AG04450 (cell line): Measurements from ENCODE around the gene ITSN1. TPM values are rescaled to one million over a fixed set of nuclear protein-coding genes. Genes with fewer than 3 reads are reported as not detected.
A peak's percentile ranks its signal among the peaks of the same experiment; 100 is the strongest.

Experiments
- CTCF ChIA-PET: fragments of 300-600, 350-600 bp; formaldehyde crosslinking; extraction: SDS; loops from one replicate; lab custom pipeline; 2022; ENCODE audit warnings: antibody characterized with exemption, inconsistent platforms; lab: Charles Lee
- POLR2A ChIA-PET: fragments of 350-600 bp; formaldehyde crosslinking; extraction: SDS; loops from one replicate; lab custom pipeline; 2021; ENCODE audit warnings: antibody characterized with exemption, inconsistent platforms; lab: Yijun Ruan, JAX
- DNase-seq: peaks from one replicate; pipeline ENCODE4 v3.0.0-alpha.2; 2011; ENCODE audit warnings: low read depth, low spot score
- H3K27ac ChIP-seq: one replicate; pipeline ENCODE4 v1.5.1; 2012; ENCODE audit warnings: low read depth, low read length, control low read depth
- H3K27me3 ChIP-seq: one replicate; pipeline ENCODE4 v1.6.0; 2012; ENCODE audit warnings: low read length; ENCODE audit not compliant: control insufficient read depth, insufficient read depth
- H3K4me3 ChIP-seq: 2 replicates; pipeline ENCODE4 v1.5.1; 2011; ENCODE audit warnings: mild to moderate bottlenecking, low read depth, low read length, control low read depth
- H3K9me3 ChIP-seq: 2 replicates; pipeline ENCODE4 v1.5.1; 2012; ENCODE audit warnings: low read length; ENCODE audit not compliant: control insufficient read depth, insufficient read depth
- CTCF ChIP-seq: IDR thresholded peaks from 2 replicates; pipeline ENCODE4 v1.5.1; 2011; ENCODE audit warnings: low read depth, low read length, control low read depth, inconsistent platforms
- polyA plus RNA-seq: library from polyadenylated mRNA; depleted of rRNA; stranded (reverse); fragments of >200 nt; gene quantifications from 2 replicates; pipeline ENCODE4 v1.2.3, GENCODE V29; 2011

Gene ITSN1
- polyA plus RNA-seq, 1 experiment = 51.5 TPM

GRCh38 chr21:33677450-33677849, 35.1 kb downstream of the ITSN1 start:
- no peaks in the 10 kb centered on the region for H3K9me3 ChIP-seq
- H3K4me3 ChIP-seq = no peak overlapping the region
- no peak overlapping the region for H3K27ac ChIP-seq
- POLR2A ChIA-PET = no interaction called here
- CTCF ChIA-PET = interaction anchor here (1.5 kb wide), 1 partner anchor 72 kb away, joined by 3 read pairs; no protein-coding TSS in a partner anchor
- no peaks in the 10 kb centered on the region for H3K27me3 ChIP-seq
- DNase-seq = no peak
- no peak for TF ChIP-seq CTCF

GRCh38 chr21:33680870-33681269, 38.6 kb downstream of the ITSN1 start:
- H3K9me3 ChIP-seq = no peaks in the 10 kb centered on the region
- ChIA-PET CTCF (interaction anchor here (1.2 kb wide), 1 partner anchor 10 kb away, joined by 3 read pairs; no protein-coding TSS in a partner anchor), POLR2A (no interaction called here)
- no peak overlapping the region for H3K27ac ChIP-seq
- DNase-seq = no peak
- no peak overlapping the region for H3K4me3 ChIP-seq
- H3K27me3 ChIP-seq = no peaks in the 10 kb centered on the region
- no peak for TF ChIP-seq CTCF

GRCh38 chr21:33682992-33683627, 40.8 kb downstream of the ITSN1 start:
- Histone ChIP-seq H3K27ac (no peak overlapping the region), H3K27me3 (no peaks in the 10 kb centered on the region), H3K9me3 (no peaks in the 10 kb centered on the region), H3K4me3 (no peak overlapping the region)
- TF ChIP-seq CTCF = no peak
- CTCF ChIA-PET = interaction anchor here (0.6 kb wide), 1 partner anchor 38 kb away, joined by 3 read pairs; no protein-coding TSS in a partner anchor
- DNase-seq = peak; percentile 39
- POLR2A ChIA-PET = no interaction called here

- TF ChIP-seq CTCF = no peak
- ChIA-PET CTCF (interaction anchor here (0.6 to 1.8 kb wide), 2 partner anchors 78 to 323 kb away, joined by 3 to 5 read pairs; no protein-coding TSS in a partner anchor), POLR2A (no interaction called here)
- no peak for DNase-seq
- Histone ChIP-seq H3K9me3 (no peaks in the 10 kb centered on the region), H3K27ac (no peak overlapping the region), H3K27me3 (no peaks in the 10 kb centered on the region), H3K4me3 (no peak overlapping the region)
These were observed 41.8 kb downstream of the ITSN1 start for GRCh38 chr21:33684068-33684467.

- ChIA-PET POLR2A (interaction anchor here (0.6 to 1.2 kb wide), 4 partner anchors 14 to 230 kb away, joined by 3 to 13 read pairs (median 6); no protein-coding TSS in a partner anchor), CTCF (interaction anchor here (0.7 to 1.8 kb wide), 4 partner anchors 23 to 557 kb away, joined by 4 to 10 read pairs (median 6); no protein-coding TSS in a partner anchor)
- DNase-seq = no peak
- Histone ChIP-seq H3K27ac (no peak overlapping the region), H3K27me3 (no peaks in the 10 kb centered on the region), H3K4me3 (no peak overlapping the region), H3K9me3 (no peaks in the 10 kb centered on the region)
- TF ChIP-seq CTCF = no peak
These were observed 42.7 kb downstream of the ITSN1 start for GRCh38 chr21:33684923-33685560.
